G401.6 (cell line): ENCODE measurements around the gene USP2.

Experiments
- FAIRE-seq: peaks from 2 replicates; lab custom pipeline; 2012; peaks lifted over from hg19 to GRCh38; lab: Jason Lieb, UNC

Gene USP2

DNA sequence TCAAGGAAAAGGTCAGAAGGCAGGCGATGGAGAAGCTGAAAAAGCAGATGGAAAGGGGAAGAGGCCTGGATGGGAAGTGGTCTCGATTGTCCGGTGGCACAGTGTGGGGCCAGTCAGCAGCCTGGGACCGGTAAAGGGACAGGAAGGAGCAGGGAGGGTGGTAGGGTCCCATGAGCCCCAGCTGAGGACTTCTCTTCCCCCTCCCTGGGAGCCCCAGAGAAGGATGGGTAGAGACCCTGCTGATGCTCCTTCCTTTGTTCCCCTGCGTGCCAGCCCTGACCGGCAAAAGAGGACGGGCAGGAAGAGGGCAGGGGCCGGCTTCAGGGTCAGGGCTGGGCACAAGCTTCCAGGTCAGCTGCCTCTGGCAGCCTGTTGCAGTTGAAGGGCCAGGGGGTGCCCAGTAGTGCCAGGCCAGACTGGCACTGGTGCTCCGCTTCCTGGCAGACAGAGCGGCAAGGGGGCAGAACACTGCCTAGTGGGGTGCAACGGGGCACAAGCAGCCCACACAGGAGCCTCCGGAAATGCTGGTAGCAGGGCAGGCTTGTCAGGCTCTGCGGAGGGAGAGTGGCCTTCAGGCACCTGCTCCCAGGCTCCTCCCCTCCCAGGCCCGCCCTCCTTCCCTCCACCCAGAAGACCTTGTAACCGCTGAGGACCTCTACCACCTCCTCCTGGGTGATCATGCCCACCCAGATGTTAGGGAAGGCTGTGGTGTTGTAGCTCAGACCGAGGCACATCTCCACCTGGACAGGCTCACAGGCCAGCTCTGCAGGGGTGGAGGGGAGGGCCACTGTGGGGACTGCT lies 40.1 kb downstream of the USP2 start:
- FAIRE-seq, result no peak

DNA sequence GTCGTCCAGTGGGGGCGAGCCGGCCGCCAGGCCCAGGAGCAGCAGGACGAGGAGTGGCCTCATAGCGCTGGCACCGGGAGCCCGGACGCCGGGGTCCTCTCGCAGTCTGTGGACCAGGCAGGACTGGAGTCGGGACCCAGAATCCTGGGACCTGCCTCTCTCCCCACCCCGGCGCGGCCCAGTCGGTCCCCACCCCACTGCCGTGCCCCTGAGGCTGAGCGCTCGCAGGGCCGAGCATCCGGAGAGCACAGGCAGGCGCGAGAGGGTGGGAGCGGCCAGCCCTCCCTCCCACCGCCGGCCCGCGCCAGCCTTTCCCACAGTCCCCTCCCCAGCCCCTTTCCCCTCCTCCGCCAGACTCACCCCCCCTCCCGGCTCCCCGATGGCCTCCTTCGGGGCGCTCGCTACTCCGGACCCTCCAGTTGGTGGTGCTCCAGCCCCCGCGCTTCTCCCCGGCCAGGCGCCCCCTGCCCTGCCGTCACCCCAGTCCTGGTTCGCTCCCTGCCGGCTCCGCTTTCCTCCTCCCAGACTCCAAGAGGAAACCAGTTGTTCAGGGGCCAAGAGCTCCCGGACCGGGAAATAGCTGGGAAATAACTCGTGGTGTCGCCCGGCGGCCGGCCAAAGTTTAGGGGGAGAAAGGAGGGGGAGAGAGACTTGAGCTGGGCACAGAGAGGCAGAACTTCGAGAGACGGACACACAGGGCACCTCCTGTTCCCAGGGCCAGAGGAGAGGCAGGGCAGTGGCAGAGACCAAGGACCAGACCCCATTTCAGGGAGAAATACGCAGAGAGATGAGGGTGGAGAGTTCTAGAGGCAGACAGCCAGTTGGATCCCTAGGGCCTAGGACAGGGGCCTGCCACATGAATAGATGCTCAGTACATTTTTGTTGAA lies 40.9 kb downstream of the USP2 start, which contains the start of gene C1QTNF5:
C1QTNF5 (minus strand) TSS at position 549 of the 887 bp plus-strand sequence; CDS start at position 63, 486 bp downstream.
- FAIRE-seq, result no peak

DNA sequence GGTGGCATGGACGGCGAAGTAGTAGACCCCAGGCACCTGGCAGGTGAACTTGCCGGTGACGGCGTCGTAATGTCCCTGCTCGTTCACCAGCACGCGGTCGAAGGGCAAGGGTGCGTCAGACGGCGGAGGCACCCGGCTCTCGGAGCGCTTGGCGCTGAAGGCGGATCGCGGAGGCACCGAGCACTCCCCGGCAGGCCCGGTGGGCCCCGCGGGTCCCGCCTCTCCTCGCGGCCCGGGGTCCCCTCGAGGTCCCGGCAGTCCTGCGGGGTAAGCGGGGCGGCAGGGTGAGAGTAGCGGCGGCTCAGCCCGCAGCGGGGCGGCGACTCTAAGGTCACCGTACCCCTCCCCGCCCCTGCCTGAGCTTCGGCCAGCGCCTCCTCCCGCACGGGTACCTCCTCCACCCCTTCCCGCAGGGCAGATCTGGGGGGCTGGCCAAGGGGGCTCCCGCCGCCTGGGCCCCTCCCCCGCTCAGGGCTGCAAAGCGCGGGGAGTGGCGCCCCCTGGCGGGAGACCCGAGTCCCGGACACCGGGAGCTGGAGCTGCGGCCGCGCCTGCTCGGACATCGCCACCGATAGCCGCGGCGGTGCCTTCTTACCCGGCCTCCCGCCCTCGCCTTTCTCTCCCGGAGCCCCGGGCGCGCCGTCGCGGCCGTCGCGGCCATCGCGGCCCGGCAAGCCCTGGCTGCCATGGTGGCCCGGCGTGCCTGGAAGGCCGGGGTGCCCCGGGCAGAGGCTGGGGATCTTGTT lies 41.7 kb downstream of the USP2 start:
- no peak for FAIRE-seq

DNA sequence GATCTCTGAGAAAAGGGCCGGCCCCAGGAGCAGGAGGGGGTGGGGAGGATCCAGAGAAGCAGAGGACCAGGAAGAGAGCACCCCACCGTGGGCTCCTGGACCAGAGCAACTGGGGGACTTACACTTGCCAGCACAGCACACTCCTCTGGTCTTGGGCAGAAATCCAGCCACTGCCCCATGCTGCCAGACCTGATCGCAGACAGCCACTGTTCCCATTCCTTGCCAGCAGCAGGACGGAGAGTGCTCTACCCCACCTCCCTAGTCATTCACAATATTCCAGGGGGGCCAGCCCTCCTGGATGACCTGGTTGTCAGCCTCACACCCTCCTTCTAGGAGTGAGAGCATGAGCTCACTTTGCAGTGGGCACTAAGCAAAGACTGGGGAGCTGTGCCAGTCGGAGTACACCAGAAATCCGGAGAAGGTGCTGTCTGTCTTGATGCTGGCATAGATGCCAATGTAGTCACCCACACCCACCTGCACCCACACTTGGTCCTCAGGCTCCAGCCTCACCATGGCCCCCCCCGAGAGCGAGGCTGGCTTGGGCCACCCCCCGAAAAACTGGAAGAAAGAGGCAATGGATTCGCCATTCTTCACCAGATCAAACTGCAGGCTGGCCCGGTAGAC lies 42.4 kb downstream of the USP2 start:
- FAIRE-seq, result no peak

DNA sequence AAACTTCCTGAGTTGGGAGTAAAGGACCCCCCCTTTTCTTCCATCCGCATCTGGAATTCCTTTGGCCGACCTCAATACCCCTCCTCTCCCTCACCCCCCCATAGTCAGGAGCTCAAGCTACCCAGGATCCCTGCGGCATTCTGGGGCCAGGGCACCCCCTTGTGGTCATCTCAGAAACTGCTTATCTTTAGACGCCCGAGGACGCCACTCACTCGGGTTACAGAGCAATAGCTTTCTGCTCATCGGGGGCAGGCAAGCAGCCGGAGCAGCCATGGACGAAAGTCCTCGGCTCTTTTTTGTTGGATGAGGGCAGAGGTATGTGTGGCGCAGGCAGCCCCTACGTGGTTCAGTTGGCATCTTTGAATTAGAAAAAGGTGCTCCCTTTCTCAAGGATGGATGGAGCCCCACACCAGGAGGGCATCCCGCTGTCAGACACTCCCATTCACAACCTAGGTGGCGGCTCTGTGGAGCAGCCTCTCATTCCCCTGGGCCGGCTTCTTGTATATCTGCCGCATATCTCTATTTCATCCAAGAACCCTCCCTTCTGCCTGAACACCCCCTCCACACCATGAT lies 43.1 kb downstream of the USP2 start:
- FAIRE-seq, result peak; percentile 92

DNA sequence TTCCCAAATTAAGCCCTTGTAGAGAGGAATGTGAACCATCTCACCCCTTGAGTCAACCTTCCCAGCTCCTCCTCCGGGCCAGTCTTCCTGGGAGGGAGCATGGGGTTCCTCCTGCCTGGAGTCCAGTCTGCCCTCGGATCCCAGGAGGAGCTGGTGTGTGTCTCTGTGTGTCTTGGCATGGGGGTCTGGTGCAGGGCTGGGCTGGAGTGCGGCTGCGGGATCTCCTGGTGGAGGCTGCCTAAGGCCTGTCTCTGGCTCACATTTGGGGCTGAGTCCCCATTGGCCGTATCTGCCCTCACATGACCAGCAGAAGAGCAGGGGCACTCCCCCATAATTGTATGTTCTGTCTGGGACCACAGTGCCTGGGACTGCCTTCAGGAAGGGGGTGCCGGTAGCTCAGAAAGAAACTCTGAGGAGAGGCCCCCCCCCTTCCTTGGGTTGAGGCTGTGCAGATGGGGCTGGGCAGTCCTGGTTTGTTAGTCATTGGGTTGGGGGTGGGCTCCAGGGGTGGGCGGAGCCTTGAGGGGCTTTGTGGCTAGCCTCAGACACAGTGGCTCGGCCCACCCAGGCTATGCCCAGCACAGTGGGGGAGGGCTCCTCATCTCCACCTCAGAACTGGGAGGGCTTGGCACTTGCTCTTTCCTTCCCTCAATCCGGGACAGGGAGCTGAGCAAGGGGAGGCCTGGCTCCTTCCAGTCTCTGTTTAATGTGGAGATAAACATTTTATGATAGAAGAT lies 43.7 kb downstream of the USP2 start:
- no peak for FAIRE-seq

DNA sequence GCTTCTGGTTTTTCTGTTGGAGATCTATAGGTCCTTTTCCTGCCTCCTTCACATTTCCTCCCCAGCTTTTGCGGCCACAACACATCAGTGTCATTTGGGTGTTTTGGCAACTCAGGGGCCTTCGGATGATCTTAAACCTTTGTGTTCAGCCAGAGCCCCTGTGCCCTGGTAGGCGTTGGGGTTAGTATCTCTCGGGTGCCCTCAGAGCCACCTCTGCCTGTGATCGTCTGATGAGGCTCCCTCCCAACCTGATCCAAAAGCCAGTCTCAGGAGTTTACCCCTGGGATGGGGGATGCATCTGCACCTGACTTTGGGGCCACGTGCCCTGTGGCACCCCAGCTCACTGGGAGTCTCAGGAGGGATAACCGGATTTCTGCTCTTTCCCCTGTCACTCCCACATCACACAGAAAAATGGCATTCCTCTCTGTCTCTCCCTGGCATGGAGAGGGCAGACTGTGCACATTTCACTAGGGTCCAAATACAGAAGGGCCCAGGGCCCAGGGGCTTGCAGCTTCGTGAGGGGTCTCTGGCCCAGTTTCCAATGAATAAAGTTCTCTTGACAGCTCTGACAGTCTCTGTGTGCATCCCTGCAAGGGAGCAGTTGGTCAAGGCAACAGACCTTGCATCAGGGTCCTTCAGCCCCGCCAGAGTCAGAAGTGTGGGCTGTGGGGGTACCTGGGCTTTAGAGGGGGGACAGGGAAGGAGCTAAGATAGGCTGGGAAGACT lies 44.6 kb downstream of the USP2 start:
- FAIRE-seq, result no peak

DNA sequence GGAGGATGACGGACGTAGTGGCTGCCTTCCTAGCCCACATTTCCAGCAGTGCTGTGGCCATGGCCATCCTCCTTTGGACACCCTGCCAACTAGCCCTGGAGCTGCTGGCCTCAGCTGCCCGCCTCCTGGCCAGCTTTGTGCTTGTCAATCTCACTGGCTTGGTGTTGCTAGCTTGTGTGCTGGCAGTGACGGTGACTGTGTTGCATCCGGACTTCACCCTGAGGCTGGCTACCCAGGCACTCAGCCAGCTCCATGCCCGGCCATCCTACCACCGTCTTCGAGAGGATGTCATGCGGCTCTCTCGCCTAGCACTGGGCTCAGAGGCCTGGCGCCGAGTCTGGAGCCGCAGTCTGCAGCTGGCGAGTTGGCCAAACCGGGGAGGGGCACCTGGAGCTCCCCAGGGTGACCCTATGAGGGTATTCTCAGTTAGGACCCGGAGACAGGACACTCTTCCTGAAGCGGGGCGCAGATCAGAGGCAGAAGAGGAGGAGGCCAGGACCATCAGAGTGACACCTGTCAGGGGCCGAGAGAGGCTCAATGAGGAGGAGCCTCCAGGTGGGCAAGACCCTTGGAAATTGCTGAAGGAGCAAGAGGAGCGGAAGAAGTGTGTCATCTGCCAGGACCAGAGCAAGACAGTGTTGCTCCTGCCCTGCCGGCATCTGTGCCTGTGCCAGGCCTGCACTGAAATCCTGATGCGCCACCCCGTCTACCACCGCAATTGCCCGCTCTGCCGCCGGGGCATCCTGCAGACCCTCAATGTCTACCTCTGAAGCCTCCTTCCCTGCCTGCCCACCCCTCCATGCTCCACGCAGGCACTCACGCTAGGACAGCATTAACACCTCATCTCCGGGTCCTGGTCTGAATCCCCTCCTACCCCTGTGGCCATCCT lies 45.6 kb downstream of the USP2 start:
- no peak for FAIRE-seq

DNA sequence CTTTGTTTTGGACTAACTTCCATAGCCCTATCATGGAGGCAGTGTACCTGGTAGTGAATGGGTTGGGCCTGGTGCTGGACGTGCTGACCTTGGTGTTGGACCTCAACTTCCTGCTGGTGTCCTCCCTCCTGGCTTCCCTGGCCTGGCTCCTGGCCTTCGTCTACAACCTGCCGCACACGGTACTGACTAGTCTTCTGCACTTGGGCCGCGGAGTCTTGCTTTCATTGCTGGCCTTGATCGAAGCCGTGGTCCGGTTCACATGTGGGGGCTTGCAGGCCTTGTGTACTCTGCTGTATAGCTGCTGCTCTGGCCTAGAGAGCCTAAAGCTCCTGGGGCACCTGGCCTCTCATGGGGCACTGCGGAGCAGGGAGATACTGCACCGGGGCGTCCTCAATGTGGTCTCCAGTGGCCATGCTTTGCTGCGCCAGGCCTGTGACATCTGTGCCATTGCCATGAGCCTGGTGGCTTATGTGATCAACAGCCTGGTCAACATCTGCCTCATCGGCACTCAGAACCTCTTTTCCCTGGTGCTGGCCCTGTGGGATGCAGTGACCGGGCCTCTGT lies 46.3 kb downstream of the USP2 start:
- no peak for FAIRE-seq

DNA sequence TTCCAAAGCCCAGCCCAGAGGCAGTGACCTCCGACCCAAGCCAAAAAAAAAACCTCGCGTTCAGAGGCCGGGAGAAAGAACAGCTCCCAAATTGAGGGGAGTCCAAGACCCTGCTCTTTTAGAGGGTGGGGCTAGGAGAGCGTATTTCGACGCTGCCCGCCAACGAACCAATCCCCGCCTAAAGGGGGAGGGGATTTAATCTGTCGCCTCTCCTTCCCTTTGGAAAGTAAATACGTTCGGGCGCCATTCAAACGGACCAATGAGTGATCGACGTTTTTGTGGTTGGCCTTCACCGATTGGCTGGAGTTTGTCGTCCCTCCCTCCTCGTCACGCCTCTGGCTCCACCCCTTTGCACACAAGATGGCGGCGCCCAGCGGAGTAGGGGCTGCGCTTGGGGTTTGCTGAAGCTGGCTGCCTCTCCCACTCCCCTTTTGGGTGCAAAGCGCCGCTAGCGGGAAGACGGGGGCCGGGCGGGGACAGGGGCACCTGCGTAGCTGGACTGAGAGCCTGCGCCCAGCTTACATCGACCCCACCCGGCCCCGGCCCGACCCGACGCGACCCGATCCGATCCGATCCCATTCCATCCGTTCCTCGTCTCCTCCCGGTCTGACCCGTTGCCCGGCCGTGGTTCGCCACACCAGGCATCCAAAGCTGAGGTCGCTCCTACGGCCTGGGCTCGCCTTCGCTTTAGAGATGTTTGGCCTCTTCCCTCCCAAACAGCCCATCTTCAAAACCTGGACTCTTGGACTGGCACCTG lies 47.1 kb downstream of the USP2 start, which contains the start of gene RNF26:
RNF26 (plus strand) TSS at position 354 of the 757 bp plus-strand sequence. CDS start 596 bp downstream, outside the sequence.
- FAIRE-seq, result peak; percentile 99

DNA sequence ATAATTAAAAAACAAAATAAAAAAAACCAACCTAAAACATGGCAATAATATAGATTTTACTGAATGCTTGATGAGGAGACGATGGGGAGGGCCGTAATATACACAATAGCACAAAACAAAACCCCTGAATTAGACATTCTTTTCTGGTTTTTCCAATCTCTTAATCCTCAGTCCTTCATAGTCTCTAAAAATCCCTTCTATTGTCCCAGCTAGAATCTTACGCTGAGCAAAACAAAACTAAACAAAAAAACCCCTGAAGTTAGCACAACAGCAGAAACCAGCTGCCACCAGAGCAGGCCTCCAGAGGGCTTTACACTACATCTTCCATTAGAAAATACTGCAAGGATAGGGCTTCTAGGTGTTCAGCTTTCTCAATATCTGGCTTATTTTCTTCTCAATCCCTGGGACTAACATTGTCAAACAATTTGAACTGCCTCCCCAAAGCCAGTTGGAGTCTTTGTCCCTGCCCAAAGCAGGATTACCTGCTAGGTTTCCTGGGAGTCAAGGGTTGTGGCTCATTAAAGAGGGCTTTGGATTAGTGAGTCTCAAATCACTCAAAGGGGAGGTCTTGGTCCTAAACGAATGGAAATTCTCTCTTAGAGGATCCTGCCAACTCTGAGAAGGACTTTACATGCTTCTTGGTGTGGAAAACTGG lies 49.3 kb downstream of the USP2 start:
- peak; percentile 34 for FAIRE-seq

DNA sequence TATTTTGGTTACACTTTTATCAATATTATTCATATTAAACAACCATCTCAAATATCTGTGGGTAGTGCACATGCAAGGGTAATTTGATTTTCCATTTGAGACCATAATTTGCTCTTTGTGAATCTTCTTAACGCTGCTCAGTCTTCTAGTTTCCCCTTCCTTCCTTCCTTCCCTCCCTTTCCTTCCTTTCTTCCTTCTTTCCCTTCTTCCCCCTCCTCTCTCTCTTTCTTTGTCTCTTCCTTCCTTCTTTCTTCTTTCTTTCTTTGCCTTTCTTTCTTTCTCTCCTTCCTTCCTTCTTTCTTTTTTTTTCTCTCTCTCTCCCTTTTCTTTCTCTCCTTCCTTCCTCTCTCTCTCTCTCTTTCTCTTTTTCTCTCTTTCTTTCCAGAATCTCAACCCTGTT lies 51.3 kb downstream of the USP2 start:
- no peak for FAIRE-seq

DNA sequence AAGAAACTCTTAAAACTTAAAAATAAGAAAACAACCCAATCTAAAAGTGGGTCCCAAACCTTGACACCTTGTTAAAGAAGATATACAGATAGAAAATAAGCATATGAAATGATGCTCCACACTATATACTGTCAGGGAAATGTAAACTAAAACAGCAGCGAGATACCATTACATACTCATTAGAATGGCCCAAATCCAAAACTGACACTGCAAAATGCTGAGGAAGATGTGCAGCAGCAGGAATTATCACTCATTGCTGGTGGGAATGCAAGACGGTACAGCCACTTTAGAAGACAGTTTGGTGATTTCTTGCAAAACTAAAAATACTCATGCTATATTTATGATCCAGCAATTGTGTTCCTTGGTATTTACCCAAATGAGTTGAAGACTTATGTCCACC lies 52.2 kb downstream of the USP2 start:
- FAIRE-seq, result no peak

DNA sequence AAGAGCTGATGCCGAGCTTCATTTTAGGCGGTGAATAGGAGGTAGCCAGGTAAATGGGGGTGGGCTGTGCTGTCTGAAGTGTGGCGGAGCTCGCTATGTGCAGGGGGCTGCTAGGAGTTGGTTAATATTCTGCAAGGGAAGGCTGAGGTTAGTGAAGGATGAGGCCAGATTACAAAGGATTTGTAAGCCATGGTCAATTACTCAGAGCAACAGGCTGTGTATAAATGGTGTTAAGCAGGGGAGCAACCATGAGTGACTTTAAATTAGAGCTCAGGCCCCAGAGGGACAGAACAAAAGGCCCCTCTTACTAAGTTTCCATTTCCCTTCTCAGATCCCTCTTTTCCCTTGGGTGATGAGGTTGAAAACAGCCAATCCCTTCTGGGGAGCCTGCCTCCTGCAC lies 57.3 kb downstream of the USP2 start:
- FAIRE-seq, result no peak

DNA sequence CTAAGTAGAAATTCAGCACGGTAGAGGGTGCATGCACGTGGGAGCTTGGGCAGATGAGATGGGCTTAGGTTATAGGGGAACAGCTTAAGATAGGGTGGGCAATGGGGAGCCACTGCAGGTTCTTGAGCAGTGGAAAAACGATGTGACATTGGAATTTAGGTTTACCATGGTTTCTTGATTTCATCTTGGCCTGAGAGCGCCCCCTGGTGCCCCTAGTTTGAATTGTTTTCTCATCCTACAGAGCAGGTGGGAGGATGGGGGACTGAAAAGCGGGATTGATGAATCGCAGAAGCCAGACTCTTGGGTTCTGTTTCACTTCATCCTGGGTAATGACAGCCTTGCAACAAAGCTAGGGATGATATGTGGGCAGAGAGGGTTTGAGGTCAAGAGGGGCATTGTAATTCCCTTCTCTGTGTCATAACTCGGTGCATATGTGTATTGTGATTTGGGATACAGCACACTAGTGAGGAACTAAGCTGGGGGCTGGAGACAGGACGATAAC lies 57.9 kb downstream of the USP2 start:
- peak; percentile 51 for FAIRE-seq

DNA sequence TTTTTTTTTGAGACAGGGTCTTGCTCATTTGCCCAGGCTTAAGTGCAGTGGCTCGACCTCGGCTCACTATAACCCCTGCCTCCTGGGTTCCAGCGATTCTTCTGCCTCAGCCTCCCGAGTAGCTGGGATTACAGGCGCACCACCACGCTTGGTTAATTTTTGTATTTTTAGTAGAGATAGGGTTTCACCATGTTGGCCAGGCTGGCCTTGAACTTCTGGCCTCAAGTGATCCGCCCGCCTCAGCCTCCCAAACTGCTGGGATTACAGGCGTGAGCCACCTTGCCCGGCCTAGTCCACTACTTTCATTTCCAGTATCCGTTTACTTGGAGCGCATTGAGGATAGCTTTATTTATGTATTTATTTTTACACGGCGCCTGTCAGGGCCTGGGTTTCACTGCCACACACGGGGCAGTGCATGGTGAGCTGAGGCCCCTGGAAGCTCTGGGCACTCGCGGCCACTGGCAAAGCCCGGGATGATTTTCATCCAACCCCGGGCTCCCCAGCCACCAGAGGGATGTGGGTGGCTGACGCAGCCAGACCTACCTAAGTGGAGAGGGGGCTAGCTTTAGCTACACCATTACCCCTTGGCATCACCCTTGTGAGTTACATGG lies 58.5 kb downstream of the USP2 start:
- no peak for FAIRE-seq

DNA sequence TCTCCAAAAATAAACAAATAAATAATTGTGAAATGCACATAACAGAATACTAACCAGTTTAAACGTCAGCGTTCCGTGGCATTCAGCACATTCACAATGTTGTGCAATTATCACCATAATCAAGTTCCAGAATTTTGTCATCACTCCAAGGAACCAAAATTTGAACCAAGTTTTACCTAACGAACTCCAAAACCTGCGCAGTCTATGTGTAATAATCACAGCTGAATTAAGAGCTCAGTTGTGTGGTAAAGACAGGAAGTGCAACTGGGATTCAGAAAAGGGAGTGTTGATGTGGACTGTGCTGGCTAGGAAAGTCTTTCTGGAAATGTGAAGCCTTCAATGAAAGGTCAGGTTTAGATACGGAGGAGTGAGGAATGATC lies 59.1 kb downstream of the USP2 start:
- FAIRE-seq, result no peak
